GM12874 (cell line): ENCODE results near the gene XXYLT1.

Experiments
- TF ChIP-seq, protein P1 (sequence below): IDR thresholded peaks from 2 replicates; pipeline ENCODE4 v1.5.1; 2011; ENCODE audit warnings: low read depth, mild to moderate bottlenecking, control low read depth, low read length, moderate library complexity; ENCODE audit not compliant: insufficient read depth

The XXYLT1 gene

DNA sequence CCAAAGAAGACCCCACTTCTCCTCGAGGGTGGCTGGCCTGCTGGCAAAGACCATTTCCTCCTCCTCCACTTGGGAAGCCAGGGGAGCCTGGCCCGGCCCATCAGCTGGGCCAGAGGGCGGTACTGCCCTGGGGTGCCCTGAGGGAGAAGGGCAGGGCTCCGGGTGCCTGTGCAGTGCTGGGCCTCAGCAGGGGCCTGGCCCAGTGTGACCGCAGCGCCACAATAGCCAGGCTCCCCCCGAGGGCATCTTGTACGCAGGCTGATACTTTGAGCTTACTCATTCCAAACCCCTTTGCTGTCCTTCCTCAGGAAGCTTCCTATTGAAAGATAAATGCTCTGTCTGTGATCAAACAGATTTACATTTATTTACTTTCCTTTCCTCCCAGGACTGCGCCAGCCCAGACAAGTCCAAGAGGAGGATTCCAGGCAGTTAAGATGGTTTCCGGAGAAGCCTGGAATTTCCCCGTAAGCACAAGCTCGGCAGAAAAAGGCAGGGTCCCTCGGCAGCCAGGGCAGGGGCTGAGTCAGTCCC, 240.1 kb downstream of the XXYLT1 start:
- TF ChIP-seq, protein P1, sequence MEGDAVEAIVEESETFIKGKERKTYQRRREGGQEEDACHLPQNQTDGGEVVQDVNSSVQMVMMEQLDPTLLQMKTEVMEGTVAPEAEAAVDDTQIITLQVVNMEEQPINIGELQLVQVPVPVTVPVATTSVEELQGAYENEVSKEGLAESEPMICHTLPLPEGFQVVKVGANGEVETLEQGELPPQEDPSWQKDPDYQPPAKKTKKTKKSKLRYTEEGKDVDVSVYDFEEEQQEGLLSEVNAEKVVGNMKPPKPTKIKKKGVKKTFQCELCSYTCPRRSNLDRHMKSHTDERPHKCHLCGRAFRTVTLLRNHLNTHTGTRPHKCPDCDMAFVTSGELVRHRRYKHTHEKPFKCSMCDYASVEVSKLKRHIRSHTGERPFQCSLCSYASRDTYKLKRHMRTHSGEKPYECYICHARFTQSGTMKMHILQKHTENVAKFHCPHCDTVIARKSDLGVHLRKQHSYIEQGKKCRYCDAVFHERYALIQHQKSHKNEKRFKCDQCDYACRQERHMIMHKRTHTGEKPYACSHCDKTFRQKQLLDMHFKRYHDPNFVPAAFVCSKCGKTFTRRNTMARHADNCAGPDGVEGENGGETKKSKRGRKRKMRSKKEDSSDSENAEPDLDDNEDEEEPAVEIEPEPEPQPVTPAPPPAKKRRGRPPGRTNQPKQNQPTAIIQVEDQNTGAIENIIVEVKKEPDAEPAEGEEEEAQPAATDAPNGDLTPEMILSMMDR: no peak

DNA sequence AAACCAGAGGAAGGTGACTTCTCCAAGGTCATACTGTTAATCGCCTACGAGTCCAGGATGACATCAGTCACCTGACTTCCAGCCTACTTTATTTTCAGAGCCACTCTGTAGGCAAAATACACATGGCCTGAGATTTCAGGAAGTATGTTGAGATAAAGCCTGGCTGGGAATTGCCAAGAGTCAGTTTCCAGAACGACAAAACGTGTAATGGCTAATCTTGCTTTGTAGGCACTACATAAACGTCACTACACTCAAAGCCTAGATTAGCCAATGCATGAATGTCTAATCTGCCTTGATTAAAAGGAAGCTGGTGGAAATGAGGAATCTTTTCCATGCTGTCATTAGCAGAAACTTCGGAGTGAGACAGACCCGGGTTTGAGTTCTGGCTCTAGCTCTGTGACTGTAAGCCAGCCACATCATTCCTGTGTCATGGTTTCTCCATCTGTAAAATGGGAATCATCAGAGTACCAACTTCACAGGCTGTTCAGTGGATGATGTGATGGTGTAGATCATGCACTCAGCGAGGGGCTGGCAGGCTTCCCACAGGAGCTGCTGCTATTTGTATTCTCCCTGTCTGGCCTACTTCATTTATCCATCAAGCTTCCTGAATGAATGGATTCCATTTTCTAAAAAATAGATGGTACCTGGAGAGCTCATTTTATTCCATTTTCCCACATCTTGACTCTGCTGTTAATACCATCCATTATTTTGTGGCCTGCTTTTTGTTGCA, 241.9 kb downstream of the XXYLT1 start:
- TF ChIP-seq, protein P1: no peak

DNA sequence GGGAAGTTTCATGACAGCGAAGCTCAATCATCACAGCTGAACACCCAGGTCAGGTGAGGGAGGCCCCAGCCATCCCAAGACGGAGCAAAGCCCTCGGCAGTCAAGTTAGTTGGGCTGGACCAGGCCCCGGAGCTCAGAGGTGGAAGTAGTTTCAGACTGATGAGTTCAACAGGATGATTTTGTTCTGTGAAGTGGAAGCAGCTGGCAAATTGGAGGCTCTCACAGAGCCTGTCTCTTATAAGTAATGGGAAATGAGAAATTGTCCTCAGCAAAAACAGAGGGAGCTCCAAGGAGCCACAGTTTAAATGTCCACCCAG, 245.1 kb downstream of the XXYLT1 start:
- TF ChIP-seq, protein P1: no peak

DNA sequence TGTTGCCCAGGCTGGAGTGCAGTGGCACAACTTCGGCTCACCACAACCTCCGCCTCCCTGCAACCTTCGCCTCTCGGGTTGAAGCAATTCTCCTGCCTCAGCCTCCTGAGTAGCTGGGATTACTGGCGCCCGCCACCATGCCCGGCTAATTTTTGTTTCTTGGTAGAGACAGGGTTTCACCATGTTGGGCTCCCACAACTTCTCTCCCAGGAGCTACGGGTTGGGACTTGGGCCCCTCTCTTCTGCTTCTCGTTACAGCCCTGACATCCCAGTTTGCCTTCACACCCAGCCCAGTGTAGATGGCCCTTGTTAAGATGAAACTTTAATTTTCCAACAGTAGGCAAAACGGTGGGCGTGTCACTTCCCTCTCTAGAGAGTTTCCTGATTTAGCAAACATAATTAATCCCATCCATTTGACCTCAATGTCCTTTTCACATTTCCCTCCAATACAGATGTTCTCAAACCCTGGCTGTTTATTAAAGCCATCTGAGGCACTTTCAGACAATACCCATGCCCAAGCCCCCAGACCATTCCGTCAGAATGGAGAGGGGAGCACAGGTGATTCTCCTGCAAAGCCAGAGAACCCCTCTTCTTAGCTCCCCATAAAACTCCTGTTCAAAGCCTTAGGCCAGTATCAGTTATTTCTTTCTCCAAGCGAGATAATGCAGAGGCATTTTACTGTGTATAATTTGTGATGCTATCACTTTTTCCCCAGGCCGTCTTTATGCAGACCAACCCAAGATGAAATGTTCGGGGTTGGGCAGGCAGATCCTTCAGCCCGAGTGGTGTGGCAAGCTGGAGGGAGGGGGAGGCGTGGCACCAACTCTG, 245.7 kb downstream of the XXYLT1 start:
- TF ChIP-seq, protein P1: no peak

DNA sequence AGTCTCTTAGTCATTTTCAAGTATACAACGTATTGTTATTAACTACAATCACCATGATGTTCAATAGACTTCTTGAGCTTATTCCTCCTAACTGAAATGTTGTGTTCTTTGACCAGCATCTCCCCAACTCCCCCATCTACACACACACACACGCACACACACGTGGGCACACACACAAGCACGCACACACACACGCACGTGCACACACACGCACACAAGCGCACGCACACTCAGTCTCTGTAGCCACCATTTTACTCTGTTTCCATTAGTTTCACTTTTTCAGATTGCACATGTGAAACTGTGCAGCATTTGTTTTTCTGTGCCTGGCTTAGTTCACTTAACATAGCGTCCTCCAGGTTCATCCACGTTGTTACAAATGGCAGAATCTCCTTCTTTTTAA, 247.0 kb downstream of the XXYLT1 start:
- TF ChIP-seq, protein P1: no peak

DNA sequence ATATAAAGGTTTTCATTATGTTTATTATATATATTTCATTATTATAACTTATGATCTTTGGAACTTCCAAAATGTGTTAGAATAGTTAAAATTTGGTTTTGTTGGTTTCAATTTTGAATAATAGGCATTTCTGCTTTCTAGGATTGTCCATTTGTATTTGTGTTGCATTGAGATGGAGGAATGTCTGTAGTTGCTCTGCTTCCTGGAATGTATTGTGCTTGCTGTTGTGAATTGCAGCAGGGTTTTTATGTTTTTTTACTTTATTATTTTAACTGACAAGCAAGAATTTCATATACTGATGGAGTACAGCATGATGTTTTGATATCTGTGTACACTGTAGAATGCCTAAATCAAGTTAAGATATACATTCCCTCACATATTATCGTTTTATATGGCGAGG, 247.4 kb downstream of the XXYLT1 start:
- TF ChIP-seq, protein P1: no peak

DNA sequence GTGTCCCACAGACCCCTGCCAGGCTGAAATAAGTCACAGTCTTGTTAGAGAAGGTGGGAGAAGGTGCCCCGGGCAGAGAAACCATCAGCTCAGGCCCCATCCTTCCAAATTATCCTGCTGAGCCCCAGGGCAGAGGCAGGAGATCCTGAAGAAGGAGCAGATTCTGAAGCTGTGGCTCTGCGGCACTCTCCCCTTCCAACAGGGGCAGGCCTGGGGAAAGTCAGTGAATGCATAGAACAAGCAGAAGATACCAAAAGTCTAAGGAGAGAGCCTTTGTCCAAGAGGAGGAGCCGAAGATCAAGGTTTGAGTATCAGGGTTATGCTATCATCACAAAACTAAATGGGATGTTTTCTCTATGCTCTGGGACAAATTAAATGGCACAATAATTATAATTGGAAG, 249.3 kb downstream of the XXYLT1 start:
- TF ChIP-seq, protein P1: no peak
